Raji (cell line): ENCODE results near the gene KHDRBS2.

Experiments used
- POLR2A ChIP-seq: IDR thresholded peaks from 2 replicates; pipeline ENCODE4 v1.6.1; 2011; ENCODE audit warnings: low read depth, low read length, control low read depth; ENCODE audit not compliant: insufficient read depth

The KHDRBS2 gene

DNA sequence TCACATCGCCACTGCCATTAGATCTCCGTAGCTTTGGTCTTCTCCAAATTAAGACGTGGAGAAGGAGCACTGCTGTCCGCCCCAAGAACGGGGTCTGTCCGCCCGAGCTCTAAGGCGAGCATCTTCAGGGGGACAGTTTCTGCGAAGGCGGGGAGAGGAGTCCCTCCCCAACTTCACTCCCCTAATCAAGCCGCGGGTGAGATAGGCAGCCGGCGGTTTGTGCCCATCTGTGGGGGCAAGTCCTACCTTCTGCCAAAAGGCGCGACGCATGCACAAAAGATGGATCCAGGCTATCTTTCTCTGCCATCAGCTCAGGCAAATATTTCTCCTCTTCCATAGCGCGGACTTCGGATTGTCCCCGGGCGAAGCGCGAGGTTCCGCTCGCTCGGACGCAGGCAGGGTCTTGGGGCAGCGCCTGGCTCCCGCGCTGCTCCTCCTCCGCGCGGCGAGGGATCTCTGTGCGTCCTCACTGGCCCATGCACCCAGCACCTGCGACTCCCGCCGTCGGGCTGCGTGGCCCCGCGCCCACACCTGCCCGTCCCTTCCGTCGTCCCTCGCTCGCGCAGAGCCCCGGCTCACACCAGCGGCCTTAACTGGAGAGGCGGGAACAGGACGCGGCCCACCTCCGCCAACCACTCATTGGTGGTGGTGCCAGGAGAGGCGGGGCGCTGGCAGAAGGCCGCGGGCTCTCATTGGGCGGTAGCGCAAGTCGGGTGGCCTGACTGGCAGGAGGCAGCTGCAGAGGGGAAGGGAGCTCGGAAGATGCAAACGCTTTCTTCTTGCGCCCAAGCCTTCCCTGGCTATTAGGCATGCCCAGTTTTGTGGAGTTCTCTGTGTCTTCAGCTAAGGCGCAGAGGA lies at the start of gene KHDRBS2:
Gene KHDRBS2, minus strand, starts transcription at position 614 of the 858 bp plus-strand sequence.
- TF ChIP-seq POLR2A, result no peak

DNA sequence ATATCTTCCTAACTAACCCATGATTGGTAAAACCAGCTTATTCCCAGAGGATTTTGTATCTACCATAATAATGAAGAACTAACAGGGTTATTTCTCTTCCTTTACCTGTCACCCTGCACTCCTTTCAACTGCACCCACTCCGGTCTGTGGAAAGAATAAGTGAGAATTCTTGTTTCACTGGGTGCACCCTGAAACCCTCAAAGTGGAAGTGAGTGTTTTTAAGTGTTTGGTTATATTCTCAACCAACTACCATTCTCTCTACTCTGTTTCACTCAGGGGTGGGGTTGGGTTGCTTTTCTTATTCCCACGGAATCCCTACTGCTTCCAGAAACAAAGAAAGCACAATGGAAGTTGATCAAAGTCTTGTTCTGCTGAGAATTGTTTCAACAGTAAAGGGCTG lies 42.6 kb upstream of the KHDRBS2 start:
- TF ChIP-seq POLR2A, result no peak

GRCh38 chr6:62324834-62325233 lies 38.8 kb upstream of the KHDRBS2 start:
- no peak for TF ChIP-seq POLR2A

- no peak for TF ChIP-seq POLR2A
Observed at GRCh38 chr6:62323818-62324431, 37.9 kb upstream of the KHDRBS2 start.

DNA sequence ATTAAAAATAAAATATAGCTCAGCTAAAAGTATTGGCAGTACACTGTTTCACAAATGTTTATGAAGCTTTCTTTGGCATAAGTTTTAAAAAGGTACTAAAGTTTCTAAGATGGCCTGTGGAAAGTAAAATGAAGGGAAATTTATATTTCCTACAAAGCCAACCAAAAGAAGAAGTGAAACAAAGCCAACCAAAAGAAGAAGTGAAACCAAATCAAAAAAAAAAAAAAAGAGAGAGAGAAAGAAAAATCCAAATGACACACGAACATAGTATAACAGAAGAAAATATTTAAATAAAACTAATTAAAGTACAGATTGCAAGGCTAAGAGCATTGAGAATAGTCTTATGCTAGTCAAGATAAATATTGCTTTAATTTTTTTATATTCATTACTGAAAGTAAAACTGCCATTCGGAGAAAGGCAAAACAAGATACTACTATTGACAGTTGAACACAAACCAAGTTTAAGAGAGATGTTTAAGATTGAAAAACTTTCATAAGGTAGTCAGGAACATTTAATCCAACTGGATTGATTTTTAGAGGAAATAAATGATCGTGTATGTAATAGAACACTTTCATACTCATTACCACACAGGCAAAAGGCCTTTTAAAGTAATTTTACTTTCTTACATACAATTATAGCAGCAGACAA lies 12.8 kb upstream of the KHDRBS2 start:
- TF ChIP-seq POLR2A, result no peak

DNA sequence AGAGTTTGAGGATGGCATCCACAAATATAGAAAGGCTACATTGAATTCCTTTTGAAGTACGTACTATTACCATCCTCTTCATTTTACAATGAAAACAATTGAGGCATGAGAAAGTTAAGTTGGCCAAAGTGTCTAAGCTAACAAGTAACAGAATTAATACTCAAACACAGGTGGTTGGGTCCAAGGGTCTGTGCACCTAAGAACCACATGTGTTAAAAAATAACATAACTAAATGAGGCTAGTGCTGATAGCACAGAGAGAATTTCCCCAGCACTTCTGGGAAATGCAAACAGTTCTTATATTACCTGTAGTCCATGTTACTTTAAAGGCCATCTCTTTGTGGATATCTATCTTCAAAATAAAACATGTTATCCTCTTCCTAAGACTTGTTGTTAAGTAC lies 10.5 kb upstream of the KHDRBS2 start:
- no peak for TF ChIP-seq POLR2A

- TF ChIP-seq POLR2A, result no peak
Observed at GRCh38 chr6:62288974-62289373, 2.9 kb upstream of the KHDRBS2 start.

DNA sequence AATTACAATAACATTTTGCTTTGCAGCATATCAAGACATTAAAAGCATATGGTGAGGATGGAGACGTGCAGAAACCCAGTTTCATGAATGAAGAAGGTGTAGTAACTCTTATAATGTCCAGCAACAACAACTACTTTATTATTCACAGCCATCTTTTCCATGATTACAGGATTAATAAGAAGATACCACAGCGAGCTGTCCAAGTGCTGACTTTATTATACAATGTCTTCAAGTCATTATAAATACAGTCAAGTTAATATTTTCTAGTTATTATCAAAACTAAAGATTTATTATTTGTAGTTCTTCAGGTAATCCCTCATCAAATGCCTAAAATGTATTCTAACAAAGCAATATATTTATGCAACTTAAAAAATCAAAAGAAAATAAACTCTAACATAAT lies 2.5 kb upstream of the KHDRBS2 start:
- TF ChIP-seq POLR2A, result no peak

- no peak for TF ChIP-seq POLR2A
Observed at GRCh38 chr6:62286470-62286843, 432 bp upstream of the KHDRBS2 start.

GRCh38 chr6:62284725-62285124 lies 1.3 kb downstream of the KHDRBS2 start:
- TF ChIP-seq POLR2A, result no peak

GRCh38 chr6:62283796-62284411 lies 2.1 kb downstream of the KHDRBS2 start:
- no peak for TF ChIP-seq POLR2A

DNA sequence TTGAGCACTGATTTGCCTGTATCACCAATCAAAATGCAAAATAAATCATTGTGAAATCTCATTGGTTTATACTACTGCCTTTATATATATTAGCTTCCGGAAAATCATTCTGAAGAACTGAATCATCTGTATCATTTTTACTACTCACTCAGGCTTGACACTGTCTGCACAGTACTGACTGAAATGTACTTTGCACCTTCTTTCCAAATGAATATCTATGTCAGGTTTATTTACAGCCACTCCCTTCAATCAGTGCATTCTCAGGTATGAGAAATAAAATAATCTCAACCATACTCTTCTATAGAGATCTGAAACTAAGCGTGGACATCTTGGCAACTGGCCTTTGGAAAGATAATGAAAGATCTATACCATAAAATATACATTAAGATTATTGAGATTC lies 2.7 kb downstream of the KHDRBS2 start:
- TF ChIP-seq POLR2A, result no peak

- TF ChIP-seq POLR2A, result no peak
Observed at GRCh38 chr6:62280099-62280498, 5.9 kb downstream of the KHDRBS2 start.

- no peak for TF ChIP-seq POLR2A
Observed at GRCh38 chr6:62272114-62272513, 13.9 kb downstream of the KHDRBS2 start.

GRCh38 chr6:62265906-62266525 lies 20.0 kb downstream of the KHDRBS2 start:
- no peak for TF ChIP-seq POLR2A
